GM19043 (cell line): ENCODE results near the gene TNIK.

Experiments
- ATAC-seq: cut with Tn5 transposase; IDR thresholded peaks from one replicate; pipeline ENCODE4 v1.9.1; 2021; ENCODE audit warnings: low read depth; ENCODE audit not compliant: unreplicated experiment

Gene TNIK

DNA sequence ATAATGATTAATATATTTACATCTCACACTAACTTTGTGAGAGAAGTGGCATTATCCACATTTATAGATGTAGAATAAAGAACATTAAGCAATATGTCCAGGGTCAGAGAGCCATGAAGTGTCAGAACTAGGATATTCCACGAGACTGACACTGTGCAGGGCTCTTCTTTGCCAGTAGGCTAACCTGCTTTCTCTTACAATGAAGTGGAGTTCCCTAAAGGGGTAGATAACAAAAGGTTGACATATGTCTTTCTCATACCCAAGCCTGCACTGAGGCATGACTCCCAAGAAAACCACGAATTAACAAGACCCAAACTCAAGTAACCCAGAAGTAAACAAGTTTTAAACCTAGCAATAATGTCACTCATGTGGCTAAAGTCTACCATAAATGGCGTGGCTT is 242.1 kb downstream of the TNIK start:
- no peak for ATAC-seq

DNA sequence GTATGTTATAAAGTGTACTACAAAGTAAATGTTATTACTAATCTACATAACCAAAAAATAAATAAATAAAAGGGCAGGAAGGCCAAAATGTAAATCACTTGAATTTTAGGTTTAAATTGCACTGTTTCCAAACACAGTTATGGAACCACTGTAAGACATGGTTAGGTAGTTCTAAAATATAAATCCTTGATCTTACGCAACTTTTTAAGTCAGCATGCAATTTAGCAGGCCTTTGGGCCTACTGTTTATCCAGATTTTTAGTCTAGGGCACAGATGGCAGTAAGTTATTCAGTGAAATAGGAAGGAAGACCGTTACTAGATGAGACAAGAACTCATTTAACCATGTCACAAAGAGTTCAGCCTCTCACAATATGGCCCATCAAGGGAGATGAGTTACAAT is 246.3 kb downstream of the TNIK start:
- ATAC-seq, result no peak

DNA sequence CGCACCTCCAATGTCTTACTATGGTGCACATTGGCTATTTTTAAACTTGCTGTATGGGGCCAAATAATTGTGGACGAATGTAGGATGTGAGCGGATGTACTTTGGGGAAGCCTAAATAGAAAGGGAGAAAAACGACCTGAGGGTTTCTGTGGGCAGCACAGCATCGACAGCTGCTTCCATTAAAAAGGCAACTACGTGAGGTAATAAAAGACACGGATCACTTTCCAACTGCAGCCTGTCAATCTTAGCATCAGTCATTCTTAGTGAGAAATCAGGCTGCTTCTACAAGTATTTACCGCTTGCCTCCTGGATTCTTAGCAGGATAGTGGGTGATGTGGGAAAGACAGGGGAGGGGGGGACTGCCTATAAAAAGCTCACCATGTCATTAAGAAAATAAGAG is 247.0 kb downstream of the TNIK start:
- ATAC-seq, result no peak

DNA sequence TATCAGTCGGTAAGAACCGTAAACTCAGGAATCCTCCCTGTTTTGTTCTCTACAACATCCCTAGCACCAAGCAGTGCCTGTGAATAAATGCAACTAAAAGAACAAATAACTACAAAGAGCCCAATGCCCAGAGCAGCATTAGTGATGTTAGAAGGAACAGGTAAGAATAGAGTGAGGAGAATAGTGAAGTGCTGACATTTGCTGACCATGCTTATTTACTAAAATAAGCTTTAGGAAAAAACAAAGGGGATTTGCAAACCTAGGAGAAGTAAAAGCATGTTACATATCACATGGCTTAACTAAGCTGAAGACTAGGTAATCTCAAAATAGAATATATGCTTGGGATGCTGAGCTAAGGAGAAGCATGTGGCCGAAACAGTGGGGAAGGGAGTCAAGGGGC is 247.6 kb downstream of the TNIK start:
- ATAC-seq, result no peak

DNA sequence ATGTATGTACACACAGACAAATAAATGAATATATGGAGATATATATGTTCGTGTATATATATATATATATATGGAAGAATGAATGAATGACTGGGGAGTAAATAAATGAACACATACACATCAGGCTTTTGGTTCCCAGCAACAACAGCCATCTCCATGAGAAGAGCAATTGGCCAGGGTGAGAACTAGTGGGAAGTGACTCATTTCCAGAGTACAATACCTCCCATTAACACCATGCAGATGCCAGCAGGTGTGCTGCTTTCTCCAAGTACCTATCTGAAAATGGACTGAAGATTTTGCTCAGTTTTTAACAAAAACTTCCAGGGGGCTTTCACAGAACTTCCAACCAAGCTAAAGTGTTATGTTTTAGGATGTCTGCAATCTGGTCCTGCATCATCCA is 253.9 kb downstream of the TNIK start:
- peak; percentile 53 for ATAC-seq

DNA sequence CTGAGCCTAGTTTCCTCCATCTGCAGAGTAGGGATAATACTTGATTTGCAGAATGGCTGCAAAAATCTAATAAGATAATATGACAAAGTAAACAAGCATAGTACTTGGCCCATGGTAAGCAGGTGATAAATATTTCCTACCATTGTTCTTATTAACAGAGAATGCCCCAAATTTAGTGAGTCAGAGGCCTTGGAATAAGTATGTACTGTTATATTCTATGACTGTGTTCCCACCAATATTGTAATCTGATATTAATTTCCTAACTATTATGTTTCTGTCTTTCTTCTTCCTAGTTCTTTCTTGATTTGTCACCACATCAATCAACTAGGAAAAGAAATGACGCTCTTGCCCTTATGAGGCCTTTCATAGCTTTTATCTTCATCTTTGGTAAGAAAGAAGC is 255.3 kb downstream of the TNIK start:
- ATAC-seq, result no peak

DNA sequence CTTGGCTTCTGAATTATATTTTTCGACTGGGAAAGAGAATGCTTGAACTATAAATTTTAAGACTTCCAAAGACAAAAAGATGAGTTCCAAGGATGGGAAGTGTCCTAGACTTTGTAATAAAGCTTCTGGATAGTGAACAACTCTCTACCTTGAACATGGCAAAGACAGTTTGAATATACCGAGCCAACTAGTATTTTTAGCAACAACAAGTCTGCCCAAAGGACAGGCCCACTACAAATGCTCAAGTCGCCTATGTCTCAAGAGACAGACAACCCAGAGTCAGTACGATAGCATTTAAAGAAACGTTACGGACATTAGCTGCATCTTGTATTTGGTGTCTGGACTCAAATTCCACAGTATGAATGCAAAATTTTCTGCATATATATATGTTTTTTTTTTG is 258.4 kb downstream of the TNIK start:
- ATAC-seq, result no peak

DNA sequence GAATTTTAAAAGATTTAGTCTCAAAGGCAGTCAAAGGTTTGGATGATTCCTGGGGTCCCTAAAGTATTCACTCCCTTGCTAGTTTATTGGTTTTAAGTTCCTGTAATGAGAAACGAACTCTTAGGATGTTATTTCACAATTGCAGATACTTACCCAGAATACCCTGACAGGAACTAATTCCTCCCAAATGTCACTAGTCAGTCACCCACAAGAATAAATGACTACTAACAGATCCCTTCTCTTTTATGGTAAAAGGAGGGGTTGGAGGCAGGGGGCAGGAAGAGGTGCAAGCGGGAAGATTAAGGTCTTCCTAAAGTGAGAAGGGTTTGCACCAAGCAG is 259.5 kb downstream of the TNIK start:
- ATAC-seq, result no peak

DNA sequence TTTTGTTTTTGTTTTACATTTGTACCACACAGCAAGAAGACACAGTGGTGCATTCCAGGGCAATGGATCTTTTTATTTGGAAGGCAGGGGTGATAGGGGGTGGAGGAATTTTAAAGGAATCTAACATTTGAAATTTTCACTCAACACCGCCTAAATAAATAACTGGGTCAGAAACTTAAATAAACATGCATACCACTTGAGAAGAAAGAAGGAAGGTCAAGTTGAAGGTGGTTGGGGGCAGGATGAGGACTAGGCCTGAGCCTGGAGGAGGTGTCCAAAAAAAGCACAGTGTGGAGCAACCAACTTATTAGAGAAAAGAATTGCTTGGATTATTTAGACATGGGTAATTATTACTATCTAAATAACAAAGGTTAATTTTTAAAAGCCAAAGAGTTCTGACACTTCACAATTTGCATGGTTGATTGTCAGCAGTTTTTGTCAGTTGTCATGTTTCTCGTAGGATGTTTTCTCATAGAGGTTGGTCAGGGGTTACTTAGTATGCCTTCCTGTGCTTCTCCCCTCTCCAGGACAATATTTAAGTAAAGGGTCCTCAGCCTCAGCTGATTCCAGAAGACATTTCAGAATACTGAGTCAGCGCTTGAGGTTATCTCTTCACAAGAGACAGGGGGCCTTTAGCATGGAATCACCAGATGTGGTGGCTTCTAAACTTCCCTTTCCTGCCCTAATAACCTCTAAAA is 260.0 kb downstream of the TNIK start:
- ATAC-seq, result no peak

DNA sequence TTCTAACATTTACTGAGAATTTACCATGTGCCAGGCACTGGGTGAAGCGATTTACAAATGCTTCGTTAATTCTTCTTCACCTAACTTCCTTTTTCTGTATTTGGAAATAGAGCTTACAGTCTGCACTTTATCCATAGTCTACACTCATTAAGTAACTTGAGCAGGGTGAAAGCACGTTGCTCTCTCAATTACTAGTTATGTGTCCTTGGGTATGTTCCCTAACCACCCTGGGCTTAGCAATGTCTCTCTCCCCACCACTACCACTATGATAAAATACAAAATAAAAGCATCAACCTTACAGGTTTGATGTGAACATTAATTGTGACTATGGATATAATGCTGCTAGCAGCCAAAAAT is 260.8 kb downstream of the TNIK start:
- no peak for ATAC-seq

DNA sequence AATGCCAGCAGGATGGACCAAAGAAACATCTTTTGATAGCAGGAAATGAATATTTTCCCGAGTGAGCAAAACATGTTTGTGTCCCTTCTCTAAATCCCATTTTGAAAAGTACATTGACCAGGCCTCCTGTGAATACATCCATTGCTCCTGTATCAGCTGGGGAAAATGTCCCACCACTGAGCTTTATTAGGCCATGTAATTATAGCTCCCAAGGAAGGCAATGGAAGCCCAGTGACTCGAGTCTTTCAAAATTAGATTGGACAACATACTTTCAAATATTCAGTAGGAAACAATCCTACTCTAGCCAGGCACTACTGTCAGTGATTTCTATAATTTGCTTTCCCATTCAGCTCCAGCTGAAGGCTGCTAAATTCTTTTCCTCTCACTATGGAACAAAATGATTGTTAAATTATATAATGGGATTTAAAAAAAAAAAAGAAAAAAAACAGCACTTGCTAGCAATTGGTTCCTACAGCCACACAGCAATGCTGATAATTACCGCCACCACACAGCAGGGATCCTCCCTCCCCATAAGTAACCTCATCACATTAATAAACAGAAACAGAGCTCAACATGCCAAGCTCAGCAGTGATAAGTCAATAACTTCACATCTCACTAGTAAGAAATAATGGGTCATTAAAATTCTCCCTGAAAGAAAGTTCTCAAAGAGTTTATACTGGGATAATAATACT is 261.3 kb downstream of the TNIK start:
- ATAC-seq, result no peak

DNA sequence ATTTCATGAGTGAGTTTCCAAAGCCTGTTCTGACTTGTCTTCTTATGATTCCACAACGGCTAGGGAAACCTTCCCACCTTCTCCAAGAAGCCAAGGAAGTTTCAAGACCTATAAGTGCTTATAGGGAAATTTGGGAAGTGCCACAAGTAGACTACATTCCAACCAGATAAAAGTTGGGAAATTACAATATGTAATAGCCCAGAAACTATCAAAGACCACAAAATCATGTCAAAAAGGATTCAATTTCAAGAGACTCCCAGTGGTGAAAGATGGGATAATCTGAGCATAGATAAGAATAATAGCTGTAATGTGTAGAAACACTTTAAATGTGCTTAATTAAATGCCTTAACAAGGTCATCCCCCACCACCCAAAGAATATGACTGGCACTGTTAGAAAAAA is 264.5 kb downstream of the TNIK start:
- ATAC-seq, result no peak

DNA sequence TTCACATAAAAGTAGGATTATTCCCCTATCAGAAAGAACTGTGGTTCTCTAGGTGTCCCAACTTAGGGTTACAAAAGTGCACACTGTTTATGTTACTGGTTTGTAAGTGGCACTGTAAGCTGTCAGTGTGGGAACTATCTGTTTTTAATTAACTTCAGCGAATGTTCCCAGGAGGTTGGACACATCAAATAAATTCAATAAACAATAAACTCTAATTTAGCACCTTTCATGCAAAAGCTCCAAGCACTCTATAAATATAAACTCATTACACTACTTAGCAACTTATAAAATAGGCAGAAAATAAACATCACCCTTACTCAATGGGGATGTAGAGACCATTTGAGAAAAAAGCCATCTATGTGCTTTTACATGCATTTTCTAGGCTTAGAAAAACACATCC is 265.2 kb downstream of the TNIK start:
- no peak for ATAC-seq

DNA sequence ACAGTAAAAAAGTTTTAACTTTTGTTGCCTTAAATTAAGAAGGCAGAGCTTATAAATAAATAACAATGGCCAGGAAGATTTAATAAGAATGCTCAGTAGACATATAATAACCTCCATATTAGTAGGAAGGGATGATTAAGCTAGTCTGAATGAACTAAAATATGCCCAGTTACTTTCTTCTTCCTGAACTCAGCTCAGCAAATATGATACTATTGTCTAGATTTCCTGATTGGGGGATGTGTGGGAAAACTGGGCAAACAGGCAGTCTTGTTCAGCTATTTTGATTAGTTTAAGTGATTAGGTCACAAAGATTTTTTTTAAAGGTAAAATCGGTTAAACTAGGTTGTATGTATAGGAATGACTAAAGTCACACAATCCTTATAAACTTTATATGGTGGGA is 266.5 kb downstream of the TNIK start:
- ATAC-seq, result no peak

DNA sequence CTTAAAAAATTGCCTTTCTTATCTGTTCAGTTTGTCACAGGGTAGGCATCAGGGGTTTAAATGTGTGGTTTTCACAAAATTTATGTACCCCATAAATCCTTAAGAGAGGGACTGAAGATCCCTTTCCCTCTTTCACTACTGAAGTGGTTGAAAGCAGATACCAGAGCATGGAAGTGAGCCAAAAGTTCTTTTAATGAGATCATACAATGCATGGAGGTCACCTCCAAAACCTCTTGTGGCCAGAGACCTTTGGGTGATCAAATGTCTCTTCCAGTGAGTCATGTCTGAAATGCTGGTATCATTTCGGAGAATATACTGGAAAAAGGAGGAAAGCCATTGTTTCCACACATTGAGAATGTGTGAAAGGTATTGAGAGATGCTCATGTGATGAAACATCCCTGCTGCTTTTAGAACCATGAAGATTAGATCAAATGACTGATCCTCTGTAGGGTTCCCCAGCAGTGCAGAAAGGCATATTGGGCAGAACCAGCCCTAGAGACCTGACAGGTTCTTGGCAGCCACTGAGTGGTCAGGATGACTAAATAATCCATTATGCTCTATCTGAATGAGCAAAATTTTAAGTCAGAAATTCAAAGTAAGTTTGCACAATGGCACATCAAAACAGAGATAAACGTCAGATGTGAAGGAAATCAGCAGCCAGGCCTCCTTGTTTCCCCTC is 267.9 kb downstream of the TNIK start:
- no peak for ATAC-seq

DNA sequence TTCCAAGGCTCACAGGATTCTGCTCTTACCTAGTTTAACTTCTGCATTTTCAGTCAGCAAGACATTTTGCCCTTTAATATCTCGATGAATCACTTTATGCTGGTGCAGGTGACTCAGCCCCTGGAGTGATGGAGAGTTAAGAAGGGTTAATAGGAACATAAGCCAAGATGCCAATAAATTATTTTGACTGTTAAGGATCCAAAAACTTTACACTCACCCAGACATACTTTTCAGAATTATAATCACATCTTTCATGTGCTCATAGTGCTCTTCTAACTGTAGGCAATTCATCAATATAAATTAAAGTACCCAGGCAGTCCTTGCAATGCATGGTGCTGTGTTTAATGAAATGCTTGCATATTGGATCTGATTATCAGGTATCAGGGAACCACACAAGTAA is 269.5 kb downstream of the TNIK start:
- no peak for ATAC-seq

DNA sequence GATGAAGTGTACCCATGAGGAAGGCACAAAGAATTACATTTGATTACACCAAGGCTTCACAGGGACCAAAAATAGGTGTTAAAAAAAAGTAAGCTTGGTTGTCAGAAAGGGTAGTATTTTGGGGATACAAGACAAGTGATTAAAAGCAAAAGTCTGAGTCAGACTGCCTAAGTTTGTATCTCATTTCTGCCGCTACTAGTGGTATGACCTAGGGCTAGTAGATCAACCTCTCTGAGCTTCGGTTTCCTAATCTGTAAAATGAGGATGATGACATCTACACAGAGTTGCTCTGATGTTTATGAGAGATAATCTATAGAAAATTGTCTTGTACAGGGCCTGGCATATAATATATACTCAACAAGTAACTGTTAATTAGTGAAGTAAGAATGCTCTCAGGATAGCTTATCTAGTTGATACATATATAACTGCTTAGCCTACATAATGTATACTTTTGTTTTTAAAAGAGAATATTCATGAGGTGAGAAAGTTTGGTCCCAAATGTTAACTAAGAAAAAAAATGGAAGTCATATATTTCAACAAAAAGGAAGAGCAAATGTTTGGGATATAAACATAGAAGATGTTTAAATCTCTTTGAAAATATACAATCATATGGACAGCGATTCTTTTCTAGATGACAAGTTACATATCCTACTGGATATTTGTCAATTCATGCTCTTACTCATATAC is 270.7 kb downstream of the TNIK start:
- ATAC-seq, result no peak

DNA sequence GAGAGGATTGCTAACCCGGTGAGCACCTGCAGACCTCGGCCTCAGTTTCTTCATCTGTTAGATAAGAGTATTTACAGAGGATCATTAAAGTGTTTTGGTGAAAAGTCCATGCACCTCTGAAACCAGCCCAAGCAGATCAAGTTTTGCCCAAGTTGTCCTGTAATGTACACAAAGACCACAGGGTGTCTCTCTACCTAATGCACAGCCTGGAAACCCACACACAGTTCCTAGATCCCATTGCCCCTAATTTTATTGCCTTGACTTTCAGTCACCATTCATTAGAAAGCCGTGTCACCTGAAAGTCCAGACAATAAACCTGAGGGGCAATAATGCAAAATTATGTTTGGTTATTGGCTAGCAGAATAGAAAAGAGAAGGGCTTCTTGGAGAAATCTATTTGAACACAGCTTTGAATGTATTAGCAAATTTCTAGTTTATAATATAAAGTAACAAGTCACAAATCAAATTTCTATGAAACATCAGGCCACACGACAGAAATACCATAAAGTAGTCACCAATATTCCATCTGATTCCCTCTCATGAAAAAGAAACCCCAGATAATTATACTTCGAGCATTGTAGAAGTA is 272.4 kb downstream of the TNIK start:
- ATAC-seq, result no peak

DNA sequence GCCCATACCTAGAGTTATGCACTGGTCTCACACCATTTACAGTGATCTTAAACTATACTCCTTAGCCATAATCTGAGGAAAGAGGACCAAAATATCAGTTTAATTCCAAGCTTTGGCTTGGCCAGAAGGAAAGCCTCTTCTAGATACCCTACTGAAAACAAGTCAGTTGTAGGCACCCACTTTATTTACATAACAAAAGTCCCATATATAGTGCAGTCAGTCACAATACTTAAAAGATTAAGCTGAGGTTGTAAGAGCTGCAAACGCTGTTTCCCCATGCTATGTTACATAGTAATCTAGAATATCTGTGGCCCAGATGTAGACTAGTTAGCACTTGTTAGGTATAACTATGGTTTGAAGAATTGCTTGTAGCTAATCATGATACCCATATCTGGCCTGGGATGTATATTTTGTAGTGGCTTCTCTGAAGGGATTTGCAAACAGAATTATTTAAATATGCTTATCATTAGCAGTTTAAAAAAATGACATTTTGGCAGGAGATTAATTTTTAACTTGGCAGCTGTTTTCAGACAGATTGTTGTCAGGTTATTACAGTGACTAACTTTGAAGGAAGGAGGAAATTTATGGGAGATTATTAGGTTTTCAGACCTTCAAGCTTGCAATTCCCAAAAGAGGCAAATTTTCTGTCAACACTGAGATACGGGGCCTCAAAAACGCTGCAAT is 273.2 kb downstream of the TNIK start:
- no peak for ATAC-seq

DNA sequence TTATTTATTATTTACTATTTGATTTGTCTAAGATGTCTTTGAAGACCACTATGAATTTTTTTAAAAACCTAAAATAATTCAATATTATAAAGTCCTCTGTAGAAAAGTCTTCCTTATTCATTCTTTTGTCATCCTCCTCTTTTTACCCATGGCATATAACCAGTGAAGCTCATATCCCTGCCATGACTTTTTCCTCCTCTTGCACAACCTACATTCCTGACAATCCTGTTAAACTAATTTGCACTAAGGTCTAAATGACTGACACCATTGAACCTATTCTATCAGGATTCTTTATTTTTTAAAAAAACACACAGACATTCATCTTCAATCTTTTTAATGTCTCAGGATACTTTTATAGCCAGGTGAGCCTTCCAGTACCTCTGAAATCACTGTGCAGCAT is 273.8 kb downstream of the TNIK start:
- no peak for ATAC-seq

DNA sequence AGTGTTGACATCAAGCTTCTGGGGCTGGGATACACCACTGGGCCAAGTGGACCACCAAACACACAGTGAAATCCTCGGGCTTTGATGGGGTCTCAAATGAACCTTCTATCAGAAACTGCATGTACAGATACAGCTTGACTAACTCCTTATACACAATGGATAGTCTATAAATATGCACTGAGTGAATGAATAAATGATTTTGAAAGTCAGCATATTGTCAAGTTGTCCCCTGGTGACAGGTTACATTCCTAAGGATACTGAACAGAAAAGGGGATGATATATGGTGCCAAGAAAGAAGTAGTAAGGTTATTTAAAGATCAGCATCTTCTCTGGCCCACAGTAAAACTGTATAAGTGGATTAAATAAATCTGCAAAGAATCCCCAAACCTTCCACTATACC is 274.2 kb downstream of the TNIK start:
- no peak for ATAC-seq
